Medulla oblongata (tissue), 1 donor: ENCODE results near the gene ARSB.
A peak's percentile ranks its signal among the peaks of the same experiment; 100 is the strongest.

ENCODE experiments used
- DNase-seq: peaks from one replicate; pipeline ENCODE4 v3.0.0-alpha.2; 2015; ENCODE audit errors: extremely low spot score

Gene ARSB

GRCh38 chr5:78837836-78838235 lies 147.3 kb downstream of the ARSB start:
- no peak for DNase-seq

- no peak for DNase-seq
Measured at GRCh38 chr5:78835176-78835575, 149.9 kb downstream of the ARSB start.

- no peak for DNase-seq
Measured at GRCh38 chr5:78833284-78833683, 151.8 kb downstream of the ARSB start.

GRCh38 chr5:78830528-78831046 lies 154.5 kb downstream of the ARSB start:
- no peak for DNase-seq

GRCh38 chr5:78829811-78830527 lies 155.1 kb downstream of the ARSB start:
- peak; percentile 59 for DNase-seq

GRCh38 chr5:78827725-78828124 lies 157.4 kb downstream of the ARSB start:
- no peak for DNase-seq

GRCh38 chr5:78824831-78825281 lies 160.3 kb downstream of the ARSB start:
- no peak for DNase-seq

GRCh38 chr5:78823196-78823595 lies 161.9 kb downstream of the ARSB start:
- DNase-seq = no peak

GRCh38 chr5:78821536-78822021 lies 163.5 kb downstream of the ARSB start:
- no peak for DNase-seq

GRCh38 chr5:78819707-78820106 lies 165.4 kb downstream of the ARSB start:
- no peak for DNase-seq

GRCh38 chr5:78819166-78819565 lies 165.9 kb downstream of the ARSB start:
- DNase-seq = peak; percentile 30

GRCh38 chr5:78816143-78816765 lies 168.9 kb downstream of the ARSB start:
- no peak for DNase-seq

GRCh38 chr5:78813906-78814530 lies 171.1 kb downstream of the ARSB start:
- DNase-seq = no peak

- DNase-seq = no peak
Measured at GRCh38 chr5:78813286-78813685, 171.8 kb downstream of the ARSB start.

GRCh38 chr5:78811866-78812265 lies 173.2 kb downstream of the ARSB start:
- DNase-seq = no peak

GRCh38 chr5:78811121-78811817 lies 173.8 kb downstream of the ARSB start:
- DNase-seq = no peak

GRCh38 chr5:78810098-78810920 lies 174.8 kb downstream of the ARSB start:
- DNase-seq = no peak

- DNase-seq = no peak
Measured at GRCh38 chr5:78809444-78809843, 175.7 kb downstream of the ARSB start.

- no peak for DNase-seq
Measured at GRCh38 chr5:78808818-78809217, 176.3 kb downstream of the ARSB start.

GRCh38 chr5:78808380-78808779 lies 176.7 kb downstream of the ARSB start:
- DNase-seq = no peak

GRCh38 chr5:78806544-78806943 lies 178.6 kb downstream of the ARSB start:
- no peak for DNase-seq
